ENCODE results near the gene PPT1.

Gene PPT1

GRCh38 chr1:40039757-40040510, 57.1 kb downstream of the PPT1 start:
- TF ChIP-seq TAF1 (IDR thresholded peaks at IDR 0.05; ENCODE audit: borderline replicate concordance, insufficient read depth, low read length) (0 out of 2 replicates have a peak, but pooled peaks have one; percentile 26), POLR2AphosphoS5 (IDR thresholded peaks at IDR 0.05; ENCODE audit: low read depth, low read length) (peak; percentile 80; the same call in 1 of the 2 replicates), FOXP2 (optimal IDR thresholded peaks at IDR 0.05; ENCODE audit: borderline replicate concordance, extremely low read depth, extremely low read length, insufficient read depth) (no peak), SIN3A (IDR thresholded peaks at IDR 0.05; ENCODE audit: borderline replicate concordance, insufficient read depth, low read length) (no peak; the same call in 1 of the 2 replicates)
- TF ChIP-seq, protein P1, sequence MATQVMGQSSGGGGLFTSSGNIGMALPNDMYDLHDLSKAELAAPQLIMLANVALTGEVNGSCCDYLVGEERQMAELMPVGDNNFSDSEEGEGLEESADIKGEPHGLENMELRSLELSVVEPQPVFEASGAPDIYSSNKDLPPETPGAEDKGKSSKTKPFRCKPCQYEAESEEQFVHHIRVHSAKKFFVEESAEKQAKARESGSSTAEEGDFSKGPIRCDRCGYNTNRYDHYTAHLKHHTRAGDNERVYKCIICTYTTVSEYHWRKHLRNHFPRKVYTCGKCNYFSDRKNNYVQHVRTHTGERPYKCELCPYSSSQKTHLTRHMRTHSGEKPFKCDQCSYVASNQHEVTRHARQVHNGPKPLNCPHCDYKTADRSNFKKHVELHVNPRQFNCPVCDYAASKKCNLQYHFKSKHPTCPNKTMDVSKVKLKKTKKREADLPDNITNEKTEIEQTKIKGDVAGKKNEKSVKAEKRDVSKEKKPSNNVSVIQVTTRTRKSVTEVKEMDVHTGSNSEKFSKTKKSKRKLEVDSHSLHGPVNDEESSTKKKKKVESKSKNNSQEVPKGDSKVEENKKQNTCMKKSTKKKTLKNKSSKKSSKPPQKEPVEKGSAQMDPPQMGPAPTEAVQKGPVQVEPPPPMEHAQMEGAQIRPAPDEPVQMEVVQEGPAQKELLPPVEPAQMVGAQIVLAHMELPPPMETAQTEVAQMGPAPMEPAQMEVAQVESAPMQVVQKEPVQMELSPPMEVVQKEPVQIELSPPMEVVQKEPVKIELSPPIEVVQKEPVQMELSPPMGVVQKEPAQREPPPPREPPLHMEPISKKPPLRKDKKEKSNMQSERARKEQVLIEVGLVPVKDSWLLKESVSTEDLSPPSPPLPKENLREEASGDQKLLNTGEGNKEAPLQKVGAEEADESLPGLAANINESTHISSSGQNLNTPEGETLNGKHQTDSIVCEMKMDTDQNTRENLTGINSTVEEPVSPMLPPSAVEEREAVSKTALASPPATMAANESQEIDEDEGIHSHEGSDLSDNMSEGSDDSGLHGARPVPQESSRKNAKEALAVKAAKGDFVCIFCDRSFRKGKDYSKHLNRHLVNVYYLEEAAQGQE (IDR thresholded peaks at IDR 0.05; ENCODE audit: insufficient read depth in 1 of 2, low read depth in 2 of 2, low read length in 2 of 2): 0 out of 4 replicates have a peak, but pooled peaks of 1 of the 2 experiments have one; percentile 3

GRCh38 chr1:40039245-40039756, 57.8 kb downstream of the PPT1 start:
- TF ChIP-seq, protein P1 (IDR thresholded peaks at IDR 0.05; ENCODE audit: insufficient read depth in 1 of 2, low read depth in 2 of 2, low read length in 2 of 2): peak in 1 of 2 experiments; percentile 34; a peak in 1 of 4 replicates
- no peak for TF ChIP-seq FOXP2 (optimal IDR thresholded peaks at IDR 0.05; ENCODE audit: borderline replicate concordance, extremely low read depth, extremely low read length, insufficient read depth)

- TF ChIP-seq TAF1 (IDR thresholded peaks at IDR 0.05; ENCODE audit: borderline replicate concordance, insufficient read depth, low read length) (no peak), POLR2AphosphoS5 (IDR thresholded peaks at IDR 0.05; ENCODE audit: low read depth, low read length) (no peak), FOXP2 (optimal IDR thresholded peaks at IDR 0.05; ENCODE audit: borderline replicate concordance, extremely low read depth, extremely low read length, insufficient read depth) (no peak), SIN3A (IDR thresholded peaks at IDR 0.05; ENCODE audit: borderline replicate concordance, insufficient read depth, low read length) (no peak)
- TF ChIP-seq, protein P1 (IDR thresholded peaks at IDR 0.05; ENCODE audit: insufficient read depth in 1 of 2, low read depth in 2 of 2, low read length in 2 of 2): no peak
Measured at GRCh38 chr1:40038697-40039096, 58.4 kb downstream of the PPT1 start.

- TF ChIP-seq FOXP2 (optimal IDR thresholded peaks at IDR 0.05; ENCODE audit: borderline replicate concordance, extremely low read depth, extremely low read length, insufficient read depth) (no peak), SIN3A (IDR thresholded peaks at IDR 0.05; ENCODE audit: borderline replicate concordance, insufficient read depth, low read length) (no peak), POLR2AphosphoS5 (IDR thresholded peaks at IDR 0.05; ENCODE audit: low read depth, low read length) (no peak), TAF1 (IDR thresholded peaks at IDR 0.05; ENCODE audit: borderline replicate concordance, insufficient read depth, low read length) (no peak)
- TF ChIP-seq, protein P1 (IDR thresholded peaks at IDR 0.05; ENCODE audit: insufficient read depth in 1 of 2, low read depth in 2 of 2, low read length in 2 of 2): no peak
Measured at GRCh38 chr1:40036574-40036973, 60.5 kb downstream of the PPT1 start.

Measured in PFSK-1 (cell line).